GM21423 (cell line): Measurements from ENCODE around the gene F8A1.
"Not testable (repeated sequence)": the region's sequence is repeated elsewhere in the genome, so short reads cannot be mapped to it uniquely, and the experiment has no call there.

Experiments
- ATAC-seq: cut with Tn5 transposase; IDR thresholded peaks from one replicate; pipeline ENCODE4 v1.9.1; 2021; ENCODE audit warnings: mild to moderate bottlenecking, moderate library complexity; ENCODE audit not compliant: unreplicated experiment

F8A1 gene

DNA sequence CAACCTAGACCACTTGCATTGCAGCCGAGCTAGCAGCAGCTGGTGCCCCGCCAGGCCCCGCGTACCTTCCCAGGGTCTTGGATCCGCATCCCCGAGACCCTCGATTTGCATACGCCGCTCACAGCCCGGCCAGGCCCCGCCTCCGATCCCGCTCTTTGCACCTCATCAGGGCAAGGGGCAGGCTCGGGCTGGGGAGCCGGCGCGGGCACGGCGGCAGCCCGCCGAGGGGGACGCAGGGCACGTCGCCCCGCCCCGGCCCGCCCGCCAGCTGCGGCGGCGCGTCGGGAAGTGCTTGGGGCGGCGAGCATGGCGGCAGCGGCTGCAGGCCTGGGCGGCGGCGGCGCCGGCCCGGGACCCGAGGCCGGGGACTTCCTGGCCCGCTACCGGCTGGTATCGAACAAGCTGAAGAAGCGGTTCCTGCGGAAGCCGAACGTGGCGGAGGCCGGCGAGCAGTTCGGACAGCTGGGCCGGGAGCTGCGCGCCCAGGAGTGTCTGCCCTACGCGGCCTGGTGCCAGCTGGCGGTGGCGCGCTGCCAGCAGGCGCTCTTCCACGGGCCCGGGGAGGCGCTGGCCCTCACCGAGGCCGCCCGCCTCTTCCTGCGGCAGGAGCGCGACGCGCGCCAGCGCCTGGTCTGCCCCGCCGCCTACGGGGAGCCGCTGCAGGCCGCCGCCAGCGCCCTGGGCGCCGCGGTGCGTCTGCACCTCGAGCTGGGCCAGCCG is at the start of gene F8A1:
TSS of gene F8A1 (plus strand) at position 287 of the 720 bp plus-strand sequence. CDS start at position 307, 20 bp downstream.
- ATAC-seq: peak; percentile 73

DNA sequence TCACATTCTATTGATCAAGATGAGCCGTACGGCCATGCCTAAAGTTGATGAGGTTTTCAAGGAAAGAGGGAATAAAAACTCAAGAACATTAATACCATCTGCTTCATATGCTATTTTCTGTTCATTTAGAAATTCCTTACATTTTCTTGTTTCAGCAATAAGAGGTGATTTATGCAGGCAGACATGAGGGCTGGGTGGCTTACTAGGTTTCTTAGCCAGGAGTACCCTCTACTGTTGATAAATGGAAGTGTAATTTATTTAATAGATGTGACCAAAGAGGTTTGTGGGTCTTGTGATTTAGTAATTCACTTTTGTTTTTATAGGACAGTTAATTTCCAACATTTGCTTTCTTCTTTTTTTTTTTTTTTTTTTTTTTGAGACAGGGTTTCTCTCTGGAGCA is 45.3 kb upstream of the F8A1 start:
- no peak for ATAC-seq

DNA sequence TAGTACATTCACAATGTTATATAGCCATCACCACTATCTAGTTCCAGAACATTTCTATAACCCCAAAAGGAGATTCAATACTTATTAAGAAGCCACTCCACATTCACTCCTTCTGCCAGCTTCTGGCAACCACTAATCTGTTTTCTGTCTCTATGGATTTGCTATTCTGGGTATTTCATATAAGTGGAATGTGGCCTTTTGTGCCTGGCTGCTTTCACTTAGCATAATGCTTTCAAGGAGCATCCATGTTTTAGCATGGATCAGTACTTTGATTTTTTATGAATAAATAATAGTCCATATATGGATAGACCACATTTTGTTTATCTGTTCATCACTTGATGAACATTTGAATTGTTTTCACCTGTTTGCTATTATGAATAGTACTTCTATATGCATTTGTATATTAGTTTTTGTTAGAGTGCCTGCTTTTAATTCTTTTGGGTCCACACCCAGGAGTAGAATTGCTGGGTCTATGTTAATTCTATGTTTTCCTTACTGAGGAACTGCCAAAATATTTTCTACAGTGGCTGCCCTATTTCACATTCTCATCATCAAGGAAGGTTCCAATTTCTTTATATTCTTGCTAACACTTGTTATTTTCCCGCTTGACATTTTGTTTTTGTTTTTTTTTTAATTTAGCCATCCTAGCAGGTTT is 35.1 kb upstream of the F8A1 start:
- ATAC-seq: no peak

DNA sequence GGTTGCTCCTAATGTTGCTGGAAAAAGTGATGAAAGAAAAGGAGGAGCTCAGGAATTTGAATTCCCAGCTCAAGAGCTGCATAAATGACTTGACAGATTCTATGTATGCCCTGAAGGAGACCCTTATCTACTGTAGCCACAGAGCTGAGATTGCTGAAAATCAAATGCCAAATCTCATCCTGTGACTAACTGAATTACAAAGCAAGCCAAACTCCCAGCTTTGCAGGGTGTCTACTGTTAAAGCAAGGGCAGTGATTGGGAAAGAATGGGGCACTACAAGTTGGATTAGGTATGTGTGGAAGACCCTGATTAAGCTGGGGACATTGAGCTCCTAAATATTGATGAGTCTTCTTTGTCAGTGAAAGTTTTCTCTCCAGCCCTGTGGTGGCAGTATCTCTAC is 30.9 kb upstream of the F8A1 start:
- no peak for ATAC-seq

GRCh38 chrX:154868522-154868921 is 17.6 kb upstream of the F8A1 start:
- not testable (repeated sequence) for ATAC-seq

DNA sequence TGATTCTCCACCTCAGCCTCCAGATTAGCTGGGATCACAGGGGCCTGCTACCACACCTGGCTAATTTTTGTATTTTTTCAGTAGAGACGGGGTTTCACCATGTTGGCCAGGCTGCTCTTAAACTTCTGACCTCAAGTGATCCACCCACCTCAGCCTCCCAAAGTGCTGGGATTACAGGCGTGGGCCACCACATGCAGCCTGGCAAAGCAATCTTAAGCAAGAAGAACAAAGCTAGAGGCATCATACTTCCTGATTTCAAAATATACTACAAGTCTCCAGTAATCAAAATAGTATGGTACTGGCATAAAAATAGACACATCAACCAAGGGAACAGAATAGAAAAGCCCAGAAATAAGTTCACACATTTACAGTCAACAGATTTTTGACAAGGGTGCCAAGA is 12.8 kb upstream of the F8A1 start:
- no peak for ATAC-seq

- not testable (repeated sequence) for ATAC-seq
Observed at GRCh38 chrX:154884069-154884468, 2.1 kb upstream of the F8A1 start.

- ATAC-seq: not testable (repeated sequence)
Observed at GRCh38 chrX:154885057-154885456, 1.1 kb upstream of the F8A1 start.

- ATAC-seq: not testable (repeated sequence)
Observed at GRCh38 chrX:154885549-154885948, 606 bp upstream of the F8A1 start.

DNA sequence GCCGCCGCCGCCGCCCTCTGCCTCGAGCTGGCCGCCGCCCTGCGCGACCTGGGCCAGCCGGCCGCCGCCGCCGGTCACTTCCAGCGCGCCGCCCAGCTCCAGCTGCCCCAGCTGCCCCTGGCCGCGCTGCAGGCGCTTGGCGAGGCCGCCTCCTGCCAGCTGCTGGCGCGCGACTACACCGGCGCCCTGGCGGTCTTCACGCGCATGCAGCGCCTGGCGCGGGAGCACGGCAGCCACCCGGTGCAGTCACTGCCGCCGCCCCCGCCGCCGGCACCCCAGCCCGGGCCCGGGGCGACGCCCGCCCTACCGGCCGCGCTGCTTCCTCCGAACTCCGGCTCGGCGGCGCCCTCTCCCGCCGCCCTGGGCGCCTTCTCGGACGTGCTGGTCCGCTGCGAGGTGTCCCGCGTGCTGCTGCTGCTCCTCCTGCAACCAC is 650 bp downstream of the F8A1 start:
- ATAC-seq: peak; percentile 65

DNA sequence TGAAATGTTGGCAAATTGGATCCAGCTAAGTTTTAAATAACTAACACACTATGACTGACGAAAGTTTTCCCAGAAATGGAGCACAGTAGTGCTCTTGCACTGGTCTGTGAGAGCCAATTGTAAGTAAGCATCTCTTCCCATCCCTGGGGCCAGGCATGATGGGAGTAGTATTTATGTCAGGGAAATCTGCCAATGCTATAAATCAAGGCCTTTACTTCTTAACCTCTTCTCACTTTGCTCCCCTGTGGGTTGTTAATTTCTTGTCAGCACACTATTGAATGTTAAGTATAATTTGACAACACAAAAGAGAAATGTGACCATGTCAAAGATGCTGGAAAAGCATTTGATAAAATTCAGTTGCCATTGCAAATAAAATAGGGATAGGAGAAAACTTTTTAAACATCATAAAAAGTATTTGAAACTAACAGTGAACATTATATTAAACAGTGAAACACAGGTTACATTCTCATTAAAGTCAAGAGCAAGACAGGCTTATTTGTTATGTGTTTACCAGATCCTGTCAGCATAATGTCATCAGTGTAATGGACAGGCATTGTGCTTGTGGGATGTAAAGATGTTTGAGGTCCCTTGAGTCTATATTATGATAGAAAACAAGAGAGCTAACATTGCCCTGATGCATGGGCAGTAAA is 5.0 kb downstream of the F8A1 start:
- ATAC-seq: no peak

- ATAC-seq: no peak
Observed at GRCh38 chrX:154892296-154892695, 6.1 kb downstream of the F8A1 start.

GRCh38 chrX:154900323-154900722 is 14.2 kb downstream of the F8A1 start:
- ATAC-seq: no peak

DNA sequence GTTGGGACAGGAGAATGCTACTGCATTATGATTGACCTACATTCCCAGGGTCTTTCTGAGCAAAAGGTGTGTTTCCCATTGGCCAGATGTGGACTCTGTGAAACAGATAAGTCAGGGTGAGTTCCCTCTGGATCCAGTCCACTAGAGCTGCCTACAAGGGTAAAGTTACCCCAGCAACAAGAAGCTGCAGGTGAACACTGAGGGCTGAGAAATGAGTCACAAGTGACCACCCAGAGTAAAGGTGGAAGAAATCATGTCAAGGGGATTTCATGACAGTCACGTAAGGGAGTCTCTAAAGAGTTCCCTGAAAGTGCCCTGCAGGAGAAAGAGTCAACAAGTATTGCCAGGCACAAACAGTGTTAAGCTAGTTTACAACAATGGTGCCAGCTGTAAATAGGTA is 16.3 kb downstream of the F8A1 start:
- no peak for ATAC-seq

GRCh38 chrX:154908821-154909220 is 22.7 kb downstream of the F8A1 start:
- ATAC-seq: no peak

GRCh38 chrX:154910048-154910447 is 23.9 kb downstream of the F8A1 start:
- ATAC-seq: not testable (repeated sequence)

GRCh38 chrX:154910528-154910927 is 24.4 kb downstream of the F8A1 start:
- ATAC-seq: not testable (repeated sequence)

- no peak for ATAC-seq
Observed at GRCh38 chrX:154914052-154914451, 27.9 kb downstream of the F8A1 start.

DNA sequence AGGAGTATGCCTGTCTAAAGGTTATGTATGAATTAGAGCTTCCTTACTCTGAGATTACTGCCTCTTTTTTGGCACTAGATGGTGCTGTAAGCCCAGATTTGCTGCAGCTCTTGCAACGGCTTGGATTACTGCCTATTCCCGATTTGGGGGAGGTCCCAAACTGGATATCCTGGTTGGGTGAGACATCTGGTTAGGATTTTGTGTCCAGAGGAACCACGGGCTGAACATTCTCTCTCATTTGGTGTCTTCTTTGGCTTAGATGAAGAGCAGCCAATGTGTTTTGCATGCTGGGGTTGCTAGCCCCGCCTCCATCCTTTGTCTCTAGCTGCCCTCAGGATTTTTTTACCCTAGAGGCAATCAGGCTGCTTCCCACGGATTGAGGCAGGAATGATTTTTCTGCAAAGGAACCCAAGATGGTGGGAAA is 31.9 kb downstream of the F8A1 start:
- ATAC-seq: no peak

DNA sequence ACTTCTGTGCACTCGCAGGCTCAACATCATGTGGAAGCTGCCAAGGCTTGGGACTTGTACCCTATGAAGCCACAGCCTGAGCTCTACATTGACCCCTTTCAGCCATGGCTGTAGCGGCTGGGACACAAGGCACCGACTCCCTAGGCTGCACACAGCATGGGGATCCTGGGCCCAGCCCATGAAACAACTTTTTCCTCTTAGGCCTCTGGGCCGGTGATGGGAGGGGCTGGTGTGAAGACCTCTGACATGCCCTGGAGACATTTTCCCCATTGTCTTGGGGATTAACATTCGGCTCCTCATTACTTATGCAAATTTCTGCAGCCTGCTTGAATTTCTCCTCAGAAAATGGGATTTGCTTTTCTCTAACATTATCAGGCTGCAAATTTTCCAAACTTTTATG is 38.6 kb downstream of the F8A1 start:
- ATAC-seq: not testable (repeated sequence)
